Measurements from ENCODE around the gene SLC44A5. TPM values are rescaled to one million over a fixed set of nuclear protein-coding genes. Genes with fewer than 3 reads are reported as not detected.
"Not testable (repeated sequence)": the region's sequence is repeated elsewhere in the genome, so short reads cannot be mapped to it uniquely, and the experiment has no call there.

Gene SLC44A5
- total and polyA plus RNA-seq, 2 donors: 0.77 to 5.9 TPM

GRCh38 chr1:75431843-75432242 lies 179.1 kb downstream of the SLC44A5 start:
- H3K4me1 ChIP-seq (ENCODE audit: insufficient read depth): no peaks in the 10 kb centered on the region
- H3K4me3 ChIP-seq (ENCODE audit: low read depth, low read length): no peak overlapping the region
- no peak for DNase-seq (ENCODE audit: extremely low spot score)
- H3K36me3 ChIP-seq (ENCODE audit: insufficient read depth): no peaks in the 10 kb centered on the region
- 74% methylated on average over 2 of the region's 2 CpGs for WGBS
- H3K27ac ChIP-seq (ENCODE audit: low read depth): no peak overlapping the region

GRCh38 chr1:75430526-75430925 lies 180.4 kb downstream of the SLC44A5 start:
- H3K4me3 ChIP-seq (ENCODE audit: low read depth, low read length): no peak overlapping the region
- H3K27ac ChIP-seq (ENCODE audit: low read depth): no peak overlapping the region
- H3K36me3 ChIP-seq (ENCODE audit: insufficient read depth): no peaks in the 10 kb centered on the region
- no peaks in the 10 kb centered on the region for H3K4me1 ChIP-seq (ENCODE audit: insufficient read depth)
- DNase-seq (ENCODE audit: extremely low spot score): no peak

GRCh38 chr1:75426688-75427087 lies 184.2 kb downstream of the SLC44A5 start:
- no peak overlapping the region for H3K27ac ChIP-seq (ENCODE audit: low read depth)
- H3K4me3 ChIP-seq (ENCODE audit: low read depth, low read length): no peak overlapping the region
- no peaks in the 10 kb centered on the region for H3K36me3 ChIP-seq (ENCODE audit: insufficient read depth)
- 89% methylated on average over 10 of the region's 10 CpGs for WGBS
- no peak for DNase-seq (ENCODE audit: extremely low spot score)
- no peaks in the 10 kb centered on the region for H3K4me1 ChIP-seq (ENCODE audit: insufficient read depth)

- no peaks in the 10 kb centered on the region for H3K4me1 ChIP-seq (ENCODE audit: insufficient read depth)
- no peak overlapping the region for H3K27ac ChIP-seq (ENCODE audit: low read depth)
- H3K36me3 ChIP-seq (ENCODE audit: insufficient read depth): no peaks in the 10 kb centered on the region
- no peak overlapping the region for H3K4me3 ChIP-seq (ENCODE audit: low read depth, low read length)
- WGBS: 77% methylated on average over 3 of the region's 3 CpGs
- no peak for DNase-seq (ENCODE audit: extremely low spot score)
Observed at GRCh38 chr1:75425001-75425650, 185.8 kb downstream of the SLC44A5 start.

GRCh38 chr1:75423616-75424015 lies 187.3 kb downstream of the SLC44A5 start:
- Histone ChIP-seq H3K4me1 (ENCODE audit: insufficient read depth) (no peaks in the 10 kb centered on the region), H3K36me3 (ENCODE audit: insufficient read depth) (no peaks in the 10 kb centered on the region), H3K4me3 (ENCODE audit: low read depth, low read length) (no peak overlapping the region), H3K27ac (ENCODE audit: low read depth) (no peak overlapping the region)
- DNase-seq (ENCODE audit: extremely low spot score): peak; percentile 11
- 39% methylated on average over 5 of the region's 5 CpGs for WGBS

GRCh38 chr1:75423136-75423535 lies 187.8 kb downstream of the SLC44A5 start:
- 47% methylated on average over 4 of the region's 4 CpGs for WGBS
- DNase-seq (ENCODE audit: extremely low spot score): no peak

GRCh38 chr1:75421371-75421770 lies 189.5 kb downstream of the SLC44A5 start:
- WGBS: 69% methylated on average over 1 of the region's 1 CpG
- Histone ChIP-seq H3K36me3 (ENCODE audit: insufficient read depth) (no peaks in the 10 kb centered on the region), H3K4me1 (ENCODE audit: insufficient read depth) (no peaks in the 10 kb centered on the region), H3K4me3 (ENCODE audit: low read depth, low read length) (no peak overlapping the region), H3K27ac (ENCODE audit: low read depth) (no peak overlapping the region)
- DNase-seq (ENCODE audit: extremely low spot score): no peak

More at GRCh38 chr1:75423136-75423535, 187.8 kb downstream of the SLC44A5 start:
- Histone ChIP-seq H3K27ac (ENCODE audit: low read depth) (no peak overlapping the region), H3K36me3 (ENCODE audit: insufficient read depth) (no peaks in the 10 kb centered on the region), H3K4me3 (ENCODE audit: low read depth, low read length) (no peak overlapping the region), H3K4me1 (ENCODE audit: insufficient read depth) (no peaks in the 10 kb centered on the region)

GRCh38 chr1:75415187-75415586 lies 195.7 kb downstream of the SLC44A5 start:
- Histone ChIP-seq H3K27ac (ENCODE audit: low read depth) (no peak overlapping the region), H3K4me3 (ENCODE audit: low read depth, low read length) (no peak overlapping the region), H3K36me3 (ENCODE audit: insufficient read depth) (no peaks in the 10 kb centered on the region), H3K4me1 (ENCODE audit: insufficient read depth) (no peaks in the 10 kb centered on the region)
- DNase-seq (ENCODE audit: extremely low spot score): no peak
- WGBS: 72% methylated on average over 3 of the region's 3 CpGs

- H3K4me3 ChIP-seq (ENCODE audit: low read depth, low read length): no peak overlapping the region
- 76% methylated on average over 3 of the region's 3 CpGs for WGBS
- DNase-seq (ENCODE audit: extremely low spot score): no peak
- H3K4me1 ChIP-seq (ENCODE audit: insufficient read depth): no peaks in the 10 kb centered on the region
- H3K27ac ChIP-seq (ENCODE audit: low read depth): no peak overlapping the region
- no peaks in the 10 kb centered on the region for H3K36me3 ChIP-seq (ENCODE audit: insufficient read depth)
Observed at GRCh38 chr1:75412616-75413015, 198.3 kb downstream of the SLC44A5 start.

- H3K4me1 ChIP-seq (ENCODE audit: insufficient read depth); H3K4me3 ChIP-seq (ENCODE audit: low read depth, low read length); DNase-seq (ENCODE audit: extremely low spot score); H3K27ac ChIP-seq (ENCODE audit: low read depth); H3K36me3 ChIP-seq (ENCODE audit: insufficient read depth): not testable (repeated sequence)
- WGBS: 55% methylated on average over 1 of the region's 1 CpG
Observed at GRCh38 chr1:75404681-75405080, 206.2 kb downstream of the SLC44A5 start.

GRCh38 chr1:75403147-75403646 lies 207.7 kb downstream of the SLC44A5 start:
- H3K4me3 ChIP-seq (ENCODE audit: low read depth, low read length); DNase-seq (ENCODE audit: extremely low spot score); H3K4me1 ChIP-seq (ENCODE audit: insufficient read depth); H3K27ac ChIP-seq (ENCODE audit: low read depth); H3K36me3 ChIP-seq (ENCODE audit: insufficient read depth): not testable (repeated sequence)
- 75% methylated on average over 5 of the region's 5 CpGs for WGBS

- Histone ChIP-seq H3K4me3 (ENCODE audit: low read depth, low read length) (no peak overlapping the region), H3K27ac (ENCODE audit: low read depth) (no peak overlapping the region), H3K36me3 (ENCODE audit: insufficient read depth) (no peaks in the 10 kb centered on the region), H3K4me1 (ENCODE audit: insufficient read depth) (no peaks in the 10 kb centered on the region)
- 84% methylated on average over 1 of the region's 1 CpG for WGBS
- no peak for DNase-seq (ENCODE audit: extremely low spot score)
Observed at GRCh38 chr1:75400716-75401115, 210.2 kb downstream of the SLC44A5 start.

GRCh38 chr1:75396745-75397144 lies 214.2 kb downstream of the SLC44A5 start:
- 70% methylated on average over 1 of the region's 1 CpG for WGBS
- DNase-seq (ENCODE audit: extremely low spot score): no peak
- H3K27ac ChIP-seq (ENCODE audit: low read depth): no peak overlapping the region
- no peaks in the 10 kb centered on the region for H3K36me3 ChIP-seq (ENCODE audit: insufficient read depth)
- no peaks in the 10 kb centered on the region for H3K4me1 ChIP-seq (ENCODE audit: insufficient read depth)
- no peak overlapping the region for H3K4me3 ChIP-seq (ENCODE audit: low read depth, low read length)

GRCh38 chr1:75396260-75396659 lies 214.7 kb downstream of the SLC44A5 start:
- no peak overlapping the region for H3K27ac ChIP-seq (ENCODE audit: low read depth)
- no peaks in the 10 kb centered on the region for H3K36me3 ChIP-seq (ENCODE audit: insufficient read depth)
- 87% methylated on average over 1 of the region's 1 CpG for WGBS
- no peaks in the 10 kb centered on the region for H3K4me1 ChIP-seq (ENCODE audit: insufficient read depth)
- no peak for DNase-seq (ENCODE audit: extremely low spot score)
- no peak overlapping the region for H3K4me3 ChIP-seq (ENCODE audit: low read depth, low read length)

Data from urinary bladder (tissue), 4 donors.